CD4-positive, alpha-beta T cell treated with Interferon alpha-2 for 1 hour (primary cell): ENCODE results near the gene CRIP1.

Source experiments
- DNase-seq, 2 donors: peaks; one replicate each; pipeline ENCODE4 v3.0.0-alpha.2; 2020 to 2022

The CRIP1 gene

DNA sequence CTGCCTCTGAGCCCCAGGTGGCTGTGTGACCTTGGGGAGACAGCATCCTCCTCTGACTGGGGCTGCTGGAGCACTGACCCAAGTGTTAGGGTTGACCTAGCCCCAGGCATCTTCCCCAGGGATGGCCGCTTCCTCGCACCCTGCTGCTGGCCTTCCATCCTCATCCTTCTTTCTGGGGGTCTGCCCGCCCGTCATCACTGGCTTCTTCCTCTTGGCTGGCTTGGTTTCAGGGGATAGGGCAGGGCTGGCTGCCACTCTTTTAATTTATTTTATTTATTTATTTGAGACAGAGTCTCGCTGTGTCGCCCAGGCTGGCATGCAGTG, 7.9 kb downstream of the CRIP1 start:
- DNase-seq: no peak

DNA sequence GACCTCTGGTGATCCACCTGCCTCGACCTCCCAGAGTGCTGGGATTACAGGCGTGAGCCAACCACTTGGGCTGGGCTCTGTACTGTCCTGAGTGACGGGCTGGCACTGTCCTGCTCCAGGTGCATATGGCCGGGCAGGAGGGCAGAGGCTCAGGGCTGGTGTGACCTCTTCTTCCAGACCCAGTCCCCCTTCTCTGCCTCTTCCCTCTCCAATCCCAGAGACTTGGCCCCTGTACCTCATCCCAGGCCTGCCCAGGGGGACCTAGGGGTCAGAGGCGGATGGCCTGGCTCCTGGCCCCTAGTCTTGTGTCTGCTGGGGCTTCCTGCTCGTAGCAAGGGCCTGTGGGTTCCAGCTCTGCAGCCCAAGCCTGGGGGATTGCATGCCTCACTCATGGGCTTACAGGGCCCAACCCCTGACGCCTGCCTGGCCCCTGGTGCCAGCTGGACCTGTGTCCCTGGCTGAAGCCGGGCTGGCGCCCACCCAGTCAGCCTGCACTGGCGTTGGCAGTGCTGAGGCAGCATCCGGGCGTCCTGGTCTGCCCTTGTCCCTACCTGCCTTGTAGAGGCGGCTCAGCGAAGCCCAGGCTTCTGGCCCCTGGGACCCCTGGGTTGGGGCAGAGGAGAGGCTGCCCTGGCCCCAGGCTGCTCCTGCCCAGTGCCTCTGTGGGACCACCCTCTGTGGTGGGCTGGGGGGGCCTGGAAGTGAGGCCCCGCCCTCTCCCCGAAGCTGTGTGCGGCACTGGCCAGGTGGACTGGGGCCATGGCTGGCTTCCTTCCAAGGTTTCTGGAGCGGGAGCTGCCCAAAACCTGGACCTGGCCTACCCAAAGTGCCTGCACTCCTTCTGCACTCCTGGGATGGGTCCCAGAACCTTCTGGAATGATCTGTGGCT, 8.7 kb downstream of the CRIP1 start:
- DNase-seq: peak; percentile 0 to 2

DNA sequence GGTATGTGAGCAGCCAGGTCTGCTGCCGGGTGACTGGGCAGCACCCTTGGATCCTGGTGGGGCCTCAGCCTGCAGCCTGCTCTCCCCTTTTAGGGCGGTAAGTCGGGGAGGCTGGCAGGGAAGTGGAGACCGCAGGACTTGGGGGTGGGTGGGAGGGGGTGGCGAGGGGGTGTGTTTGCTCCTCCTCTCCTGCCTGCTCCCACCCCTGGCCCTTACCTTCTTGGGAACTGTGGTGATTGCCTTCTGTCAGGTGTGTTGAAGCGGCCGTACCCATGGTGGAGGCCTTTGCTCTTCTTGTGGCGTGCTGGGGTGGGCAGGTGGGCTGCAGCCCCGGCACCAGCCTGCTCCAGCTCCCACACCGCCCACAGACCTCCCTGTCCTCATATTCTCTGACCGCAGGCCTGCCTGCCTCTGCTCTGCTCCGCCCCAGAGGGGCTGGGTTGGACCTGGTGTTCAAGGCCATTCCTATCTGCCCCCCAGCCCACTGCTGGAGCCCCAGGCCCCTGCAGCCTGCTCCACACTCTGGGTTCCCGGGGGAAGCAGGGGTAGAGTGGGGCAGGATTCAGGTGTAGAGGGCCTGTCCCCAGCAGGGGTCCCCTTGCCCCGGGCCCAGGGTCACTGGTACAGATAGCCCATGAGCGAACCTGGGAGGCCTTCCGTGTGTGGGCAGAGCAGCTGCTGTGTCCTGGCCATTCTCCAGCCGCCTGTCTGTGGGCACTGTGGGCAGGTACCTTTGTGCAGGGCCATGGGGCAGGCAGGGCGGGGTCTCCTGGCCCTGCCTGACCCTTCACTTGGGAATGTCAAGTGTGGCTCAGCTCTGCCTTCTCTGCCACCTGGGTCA, 9.5 kb downstream of the CRIP1 start:
- peak in 1 of 2 donors; percentile 13 for DNase-seq

DNA sequence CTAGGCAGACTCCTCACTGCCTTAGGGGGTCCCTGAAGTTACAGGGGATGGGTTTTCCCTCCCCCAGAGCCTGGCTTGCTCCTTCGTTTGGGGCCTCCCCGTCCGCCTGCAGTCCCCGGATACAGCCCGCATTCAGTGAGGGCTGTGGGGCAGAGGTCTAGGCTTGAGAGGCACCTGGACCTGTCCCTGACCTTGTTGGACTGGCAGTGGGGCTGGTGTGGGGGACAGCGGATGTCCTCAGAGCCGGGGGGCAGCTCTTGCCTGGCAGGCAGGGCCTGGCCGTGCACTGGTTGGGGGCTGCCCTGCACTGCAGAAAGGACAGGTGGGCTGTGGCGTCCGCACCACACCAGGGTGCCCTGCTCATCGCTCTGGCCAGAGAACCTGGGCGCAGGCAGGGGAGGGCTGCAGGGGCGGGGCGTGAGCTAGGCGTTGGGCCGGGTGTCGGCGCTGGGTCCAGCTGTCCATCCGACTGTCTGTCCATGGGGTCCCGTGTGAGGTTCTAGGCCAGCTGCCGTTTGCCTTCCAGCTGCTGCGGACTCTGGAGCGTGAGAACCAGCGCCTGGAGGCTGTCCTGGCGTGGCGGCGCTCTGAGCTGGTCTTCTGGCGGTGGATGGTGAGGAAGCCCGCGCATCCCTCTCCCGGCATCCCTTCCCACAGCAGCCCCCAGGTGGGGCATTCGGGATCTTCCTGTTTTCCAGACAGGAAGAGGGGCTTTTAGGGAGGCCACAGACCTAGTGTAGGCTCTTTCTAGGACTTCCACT, 10.3 kb downstream of the CRIP1 start:
- peak in 1 of 2 donors; percentile 7 for DNase-seq

DNA sequence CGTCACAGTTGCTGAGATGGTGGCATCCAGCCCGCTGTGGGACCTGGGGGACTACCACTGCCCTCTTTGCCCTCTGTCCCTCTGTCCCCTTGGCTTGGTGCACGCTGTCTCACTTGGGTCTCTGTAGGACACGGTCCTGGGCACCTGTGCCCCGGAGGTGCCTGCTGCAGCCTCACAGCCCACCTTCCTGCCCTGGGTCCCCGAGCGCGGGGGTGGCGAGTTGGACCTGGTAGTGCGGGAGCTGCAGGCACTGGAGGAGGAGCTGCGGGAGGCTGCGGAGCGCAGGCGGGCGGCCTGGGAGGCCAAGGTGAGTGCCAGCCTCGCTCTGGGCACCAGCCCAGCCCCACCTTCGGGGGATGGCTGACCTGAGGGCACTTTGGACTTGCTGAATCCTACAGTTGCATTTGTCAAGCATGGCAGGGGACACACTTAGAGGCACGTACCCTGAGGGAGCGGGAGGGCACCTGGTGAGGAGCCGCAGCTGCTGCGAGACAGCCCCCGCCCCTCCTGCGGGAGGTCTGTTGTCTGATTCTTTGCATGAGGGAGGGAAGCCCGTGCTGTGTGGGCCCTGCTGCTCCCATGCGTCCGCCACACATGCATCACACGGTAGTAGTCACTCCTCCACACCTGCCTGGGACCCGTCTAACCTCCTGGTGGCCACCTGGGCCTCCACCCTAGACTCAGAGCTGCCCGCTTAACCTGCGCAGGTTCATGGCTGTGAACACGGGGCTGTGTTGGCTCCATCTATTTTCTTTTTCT, 11.2 kb downstream of the CRIP1 start:
- DNase-seq: peak in 1 of 2 donors; percentile 13

DNA sequence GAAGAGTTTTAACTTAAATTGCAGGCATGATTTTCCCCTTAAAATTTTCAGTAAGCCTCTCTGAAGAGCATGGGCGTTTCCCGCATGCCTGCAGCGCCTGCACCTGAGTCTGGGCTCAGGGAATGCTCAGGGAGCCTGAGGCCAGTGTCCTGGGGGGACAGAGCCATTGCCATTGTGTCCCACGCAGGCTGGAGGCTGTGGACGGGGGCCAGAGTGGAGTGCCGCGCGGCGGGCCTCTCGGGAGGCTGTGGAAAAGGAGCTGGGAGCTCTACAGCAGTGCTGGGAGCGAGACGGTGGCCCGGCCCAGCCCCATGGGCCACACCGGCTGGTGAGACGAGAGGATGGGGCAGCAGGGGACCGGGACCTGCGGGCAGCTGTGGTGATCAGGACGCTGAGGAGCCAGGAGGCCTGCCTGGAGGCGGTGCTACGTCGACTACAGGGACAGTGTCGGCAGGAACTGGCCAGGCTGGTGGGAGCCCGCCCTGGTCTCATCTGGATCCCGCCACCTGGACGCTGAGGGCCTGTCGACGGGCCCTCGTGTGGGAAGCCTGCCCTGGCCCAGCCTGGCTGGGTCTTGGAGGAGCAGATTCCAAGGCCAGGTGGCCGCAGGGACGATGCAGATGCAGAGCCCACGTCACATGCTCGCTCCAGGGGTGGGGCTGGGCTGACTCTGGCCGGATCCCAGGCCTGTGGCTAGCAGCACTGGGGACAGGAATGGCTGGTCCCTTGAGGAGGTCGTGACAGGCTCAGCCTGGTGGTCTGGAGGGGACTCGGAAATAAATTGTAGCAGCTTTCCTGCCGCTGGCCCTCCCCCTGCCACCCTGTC, 12.0 kb downstream of the CRIP1 start:
- no peak for DNase-seq

DNA sequence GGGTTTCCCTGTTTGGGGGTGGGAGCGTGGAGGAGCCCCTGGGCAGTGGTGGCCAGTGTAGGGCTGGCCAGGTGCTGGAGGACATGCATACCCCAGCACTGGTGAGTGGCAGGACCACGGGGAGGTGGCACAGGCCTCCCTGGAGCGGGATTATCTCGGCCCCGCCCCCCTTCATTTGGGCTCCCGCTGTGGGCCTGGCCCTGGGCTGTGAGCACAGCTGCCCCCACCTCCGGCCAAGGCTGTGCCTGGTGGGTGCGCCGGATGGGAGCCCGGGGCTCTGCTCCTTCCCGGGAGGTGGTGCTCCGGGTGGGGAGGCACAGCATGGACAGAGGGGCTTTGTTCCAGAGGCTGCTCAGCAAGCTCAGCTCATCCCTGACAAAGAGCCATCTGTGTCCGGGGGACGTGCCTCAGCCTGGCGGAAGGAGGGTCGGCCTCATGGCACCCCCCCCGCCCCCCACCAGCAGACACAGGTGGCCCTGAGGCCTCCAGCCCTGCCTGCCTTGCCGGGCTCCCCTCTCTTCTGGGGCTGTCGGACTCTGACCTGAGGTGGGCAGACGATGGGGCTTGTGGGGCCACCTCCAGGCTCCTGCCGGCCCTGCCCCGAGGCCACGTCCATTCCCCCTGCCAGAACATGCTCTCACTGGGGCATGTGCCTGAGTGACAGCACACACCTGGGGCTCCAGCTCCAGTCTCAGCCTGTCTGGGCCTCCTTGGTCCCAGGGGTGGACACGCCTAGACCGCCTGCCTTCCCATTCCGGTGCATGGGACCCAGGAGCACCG, 12.8 kb downstream of the CRIP1 start:
- peak in 1 of 2 donors; percentile 19 for DNase-seq

DNA sequence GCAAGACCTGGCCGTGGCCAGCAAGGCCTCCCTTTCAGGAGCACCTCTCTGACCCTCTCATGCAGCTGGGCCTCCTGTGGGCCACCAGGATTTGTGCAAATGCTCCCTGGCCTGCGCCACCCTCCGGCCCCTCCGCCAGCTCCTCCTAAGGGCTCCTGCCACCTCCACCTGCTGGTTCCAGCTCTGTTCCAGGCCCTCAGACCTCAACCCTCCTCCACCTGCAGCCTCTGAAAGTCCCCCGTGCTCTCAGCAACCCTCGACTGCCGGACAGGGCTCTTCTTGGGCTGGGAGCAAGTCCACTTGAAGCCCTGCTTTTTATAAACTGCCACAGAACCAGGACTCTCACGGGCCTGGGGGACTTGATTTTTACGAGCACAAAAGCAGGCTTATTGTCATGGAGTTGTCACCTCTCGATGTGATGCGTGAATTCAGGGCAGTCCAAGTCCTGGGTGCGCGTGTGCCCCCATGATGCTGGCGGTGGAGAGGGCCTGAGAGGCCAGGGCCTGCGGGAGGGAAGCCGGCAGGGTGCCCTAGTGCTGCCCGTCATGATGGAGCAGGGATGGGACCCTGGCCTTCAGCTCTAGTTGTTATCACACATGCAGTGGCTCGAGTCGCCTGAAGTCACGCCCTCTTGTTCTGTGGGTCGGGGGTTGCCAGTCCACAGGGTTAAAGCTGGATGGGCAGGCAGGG, 13.5 kb downstream of the CRIP1 start:
- peak in 1 of 2 donors; percentile 21 for DNase-seq

DNA sequence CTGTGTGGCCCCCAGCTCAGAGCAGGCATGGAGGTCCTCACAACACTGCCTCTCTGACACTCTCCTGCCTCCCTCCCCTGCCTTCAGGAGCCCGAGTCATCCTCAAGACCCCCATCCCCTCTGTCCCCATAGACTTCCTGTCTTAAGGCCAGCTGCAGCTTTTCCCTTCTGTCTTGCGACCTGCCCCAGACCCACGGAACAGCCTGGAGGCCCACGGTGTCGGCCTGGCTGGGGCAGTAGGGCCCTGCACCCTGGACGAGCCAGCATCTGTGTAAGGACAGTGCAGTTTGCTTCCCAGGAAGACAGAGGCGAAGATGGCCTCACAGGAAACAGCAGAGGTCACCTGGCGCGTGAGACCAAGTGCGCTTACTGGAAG, 14.0 kb downstream of the CRIP1 start:
- DNase-seq: peak in 1 of 2 donors; percentile 19

DNA sequence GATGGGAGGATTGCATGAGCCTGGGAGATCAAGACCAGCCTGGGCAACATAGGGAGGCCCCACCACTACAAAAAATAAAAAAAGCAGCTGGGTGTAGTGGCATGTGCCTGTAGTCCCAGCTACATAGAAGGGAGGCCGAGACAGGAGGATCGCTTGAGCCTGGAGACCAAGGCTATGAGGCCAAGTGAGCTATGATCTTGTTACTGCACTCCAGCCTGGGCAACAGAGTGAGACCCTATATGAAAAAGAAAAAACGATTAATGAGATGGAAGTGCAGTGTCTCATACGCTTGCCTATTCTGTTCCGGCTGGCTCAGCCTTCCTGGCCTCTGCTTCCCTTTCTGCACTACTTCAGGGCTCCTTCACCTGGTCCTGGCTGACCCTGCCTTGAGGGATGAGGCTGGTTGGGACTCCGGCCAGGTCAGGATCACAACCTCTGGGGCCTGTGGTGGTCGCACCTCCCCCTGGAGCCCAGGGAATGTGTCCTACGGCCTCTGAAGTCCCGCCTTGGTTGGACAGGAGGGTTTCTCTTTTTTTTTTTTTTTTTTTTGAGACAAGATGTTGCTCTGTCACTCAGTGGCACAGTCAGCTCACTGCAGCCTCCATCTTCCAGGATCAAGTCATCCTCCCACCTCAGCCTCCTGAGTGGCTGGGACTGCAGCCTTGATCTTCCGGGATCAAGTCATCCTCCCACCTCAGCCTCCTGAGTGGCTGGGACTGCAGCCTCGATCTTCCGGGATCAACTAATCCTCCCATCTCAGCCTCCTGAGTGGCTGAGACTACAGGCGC, 15.0 kb downstream of the CRIP1 start:
- peak in 1 of 2 donors; percentile 14 for DNase-seq

DNA sequence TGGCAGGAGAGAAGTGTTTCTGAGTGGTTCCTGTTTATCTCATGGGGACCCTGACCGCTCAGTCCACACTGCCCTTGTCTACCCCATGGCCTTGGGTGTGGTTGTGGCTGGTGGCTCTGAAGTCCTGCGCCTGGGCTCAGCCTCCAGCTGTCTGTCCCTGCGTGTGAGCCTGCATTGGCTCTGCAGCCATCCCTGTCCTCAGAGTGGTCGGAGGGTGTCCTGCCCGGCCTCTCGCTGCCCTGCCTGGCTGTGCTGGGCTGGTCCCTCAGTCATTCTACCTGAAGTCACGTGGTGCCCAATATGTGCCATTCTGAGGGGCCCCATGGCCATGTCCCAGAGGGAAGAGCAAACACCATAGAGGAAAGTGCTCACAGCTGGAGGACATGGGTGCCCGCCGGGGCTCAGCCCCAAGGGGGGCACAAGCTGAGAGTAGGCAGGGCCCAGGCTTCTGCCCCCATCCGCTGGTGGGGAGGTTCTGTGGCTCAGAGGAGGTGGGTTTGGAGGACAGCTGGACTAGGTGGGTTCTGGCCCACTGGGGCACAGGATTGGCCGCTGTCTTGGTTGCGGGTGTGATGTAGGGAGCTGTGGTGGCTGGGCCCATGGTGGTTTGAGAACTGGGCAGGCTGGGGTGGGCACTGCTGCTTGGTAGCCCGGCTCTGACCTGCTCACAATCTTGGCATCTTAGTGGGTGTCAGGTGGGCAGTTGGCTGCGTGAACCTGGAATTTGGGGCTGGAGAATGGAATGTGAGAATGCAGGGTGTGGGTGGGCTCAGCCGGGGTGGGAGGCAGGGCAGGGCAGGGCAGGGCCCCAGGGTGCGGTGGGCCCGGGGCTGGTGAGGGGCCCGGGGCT, 16.0 kb downstream of the CRIP1 start:
- peak in 1 of 2 donors; percentile 24 for DNase-seq

DNA sequence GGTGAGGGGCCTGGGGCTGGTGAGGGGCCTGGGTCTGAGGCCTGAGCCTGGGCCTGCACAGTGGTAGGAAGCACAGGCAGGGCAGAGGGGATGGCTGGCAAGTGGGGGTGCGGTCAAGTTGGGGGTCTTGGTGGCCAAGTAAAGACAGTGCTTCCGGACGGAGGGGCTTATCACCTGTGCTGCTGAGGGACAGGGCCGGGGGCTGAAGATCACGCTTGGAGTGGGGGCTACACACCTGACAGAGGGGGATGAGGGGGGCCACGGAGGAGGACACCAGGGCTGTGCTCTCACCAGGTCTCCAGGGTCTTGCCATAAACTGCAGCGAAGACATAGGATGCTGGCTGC, 16.6 kb downstream of the CRIP1 start:
- peak in 1 of 2 donors; percentile 15 for DNase-seq

DNA sequence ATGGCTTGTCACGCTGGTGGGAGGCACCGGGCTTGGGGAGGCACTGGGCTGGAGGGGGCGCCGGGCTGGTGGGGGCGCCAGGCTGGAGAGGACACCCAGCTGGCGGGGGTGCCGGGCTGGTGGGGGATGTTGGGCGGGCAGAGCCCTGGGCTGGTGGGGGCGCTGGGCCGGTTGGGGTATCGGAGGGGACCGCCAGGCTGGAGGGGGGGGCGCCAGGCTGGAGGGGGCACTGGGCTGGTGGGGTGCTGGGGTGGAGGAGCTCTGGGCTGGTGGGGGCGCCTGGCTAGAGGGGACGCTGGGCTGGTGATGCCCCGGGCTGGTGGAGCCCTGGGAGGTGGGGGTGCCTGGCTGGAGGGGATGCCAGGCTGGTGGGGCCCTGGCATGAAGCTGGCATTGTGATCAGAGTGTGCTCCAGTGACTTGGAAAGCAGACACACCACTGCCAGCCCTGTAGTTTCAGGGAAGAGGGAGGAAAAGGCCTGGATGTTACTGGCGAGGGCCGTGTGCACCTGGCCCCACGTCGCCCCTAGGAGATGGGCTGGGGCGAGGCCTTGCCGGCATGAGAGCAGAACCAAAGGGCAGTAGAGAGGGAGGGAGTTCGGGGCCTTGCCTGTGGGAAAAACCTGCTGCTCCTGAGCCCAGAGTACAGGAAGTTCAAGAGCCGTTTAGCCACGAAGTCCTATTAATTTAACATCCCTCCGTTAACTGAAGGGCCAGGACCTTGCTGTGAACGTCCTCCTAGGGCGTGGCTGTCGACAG, 17.4 kb downstream of the CRIP1 start:
- DNase-seq: peak in 1 of 2 donors; percentile 14

DNA sequence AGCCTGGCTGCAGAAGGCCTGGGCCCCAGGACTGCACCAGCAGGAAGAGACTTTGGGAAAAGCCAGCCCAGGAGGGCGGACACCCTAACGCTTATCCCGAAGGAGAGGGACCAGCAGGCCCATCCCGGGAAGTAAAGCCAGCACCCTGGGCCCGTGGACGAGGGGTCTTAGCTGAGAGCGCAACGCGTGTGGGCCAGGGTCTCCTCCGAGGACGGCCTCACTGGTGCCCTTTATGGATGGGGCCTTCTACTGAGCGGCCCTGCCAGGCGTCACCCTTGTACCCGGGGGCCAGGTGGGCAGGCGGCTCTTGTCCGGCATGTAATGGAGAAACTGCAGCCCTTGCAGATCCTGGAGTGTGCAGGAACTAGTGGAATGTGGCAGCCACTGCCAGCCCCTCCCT, 18.4 kb downstream of the CRIP1 start:
- peak in 1 of 2 donors; percentile 3 for DNase-seq

DNA sequence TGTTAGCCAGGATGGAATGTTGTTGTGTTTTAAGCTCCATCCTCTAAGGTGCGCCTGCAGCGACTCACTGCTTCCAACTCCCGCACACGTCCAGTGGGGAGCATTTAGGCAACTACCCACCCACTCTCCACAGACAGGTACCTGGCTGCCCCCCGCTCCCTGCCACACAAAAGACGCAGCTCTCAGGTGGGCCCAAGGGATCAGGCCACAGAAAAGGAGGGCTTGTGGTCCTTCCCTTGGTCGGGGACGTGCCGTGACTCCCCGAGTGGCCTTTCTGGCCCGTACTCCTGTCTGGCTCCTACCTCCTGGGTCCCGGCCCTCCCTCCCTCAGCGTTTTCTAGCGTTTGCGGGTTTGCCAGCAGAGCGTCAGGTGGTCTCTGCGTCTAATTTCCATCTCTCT, 20.6 kb downstream of the CRIP1 start:
- no peak for DNase-seq

DNA sequence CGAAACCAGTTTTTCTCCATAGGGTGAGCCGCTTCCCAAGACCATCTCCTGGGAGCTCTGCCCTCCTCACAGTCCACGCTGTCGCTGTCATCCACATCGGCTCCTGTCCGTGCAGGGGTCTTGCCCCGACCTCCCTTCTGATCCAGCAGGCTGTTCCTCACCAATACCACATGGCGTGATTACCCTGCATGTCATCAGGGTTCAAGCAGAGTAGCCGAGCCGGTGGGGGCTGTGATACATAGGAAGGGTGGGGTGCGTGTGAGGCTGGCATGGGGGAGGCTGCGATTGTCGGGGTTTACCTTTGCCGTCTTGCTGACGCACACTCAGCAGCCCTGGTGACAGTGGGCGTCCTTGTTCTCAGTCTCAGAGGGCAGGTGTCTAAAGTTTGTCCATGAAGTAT, 21.4 kb downstream of the CRIP1 start:
- DNase-seq: no peak

DNA sequence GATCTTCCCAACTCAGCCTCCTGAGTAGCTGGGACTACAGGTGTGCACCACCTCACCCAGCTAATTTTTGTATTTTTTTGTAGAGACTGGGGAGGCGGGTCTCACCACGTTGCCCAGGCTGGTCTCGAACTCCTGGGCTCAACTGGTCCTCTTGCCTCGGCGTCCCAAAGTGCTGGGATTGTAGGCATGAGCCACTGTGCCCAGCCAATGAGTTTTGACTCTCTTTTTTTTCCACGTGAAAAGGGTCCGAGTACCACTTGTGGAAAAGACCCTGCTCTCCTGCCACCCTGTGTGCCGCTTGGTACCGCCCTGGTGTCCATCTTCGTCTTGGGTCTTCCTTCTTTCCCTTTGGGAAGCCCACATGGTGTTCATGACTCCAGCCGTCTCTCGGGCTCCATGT, 21.9 kb downstream of the CRIP1 start:
- DNase-seq: no peak

DNA sequence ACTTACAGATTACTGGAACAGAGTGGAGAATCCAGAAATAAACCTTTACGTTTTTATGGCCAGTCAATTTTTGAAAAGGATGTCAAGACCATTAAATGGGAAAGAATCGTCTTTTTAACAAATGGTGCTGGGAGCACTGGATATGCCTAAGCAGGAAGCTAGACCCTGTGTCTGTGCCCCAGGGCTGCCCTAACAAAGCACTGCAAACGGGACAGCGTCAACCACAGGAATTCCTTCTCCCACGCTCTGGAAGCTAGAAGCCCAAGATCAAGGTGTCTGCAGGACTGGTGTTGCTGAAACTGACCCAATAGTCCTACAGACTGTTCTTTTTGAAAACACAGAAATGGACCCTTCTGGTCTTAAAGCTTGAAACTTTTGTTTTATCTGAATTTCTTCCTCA, 30.4 kb downstream of the CRIP1 start:
- DNase-seq: no peak
